Gastroesophageal sphincter (tissue), 4 donors: ENCODE data around the gene TBC1D24. TPM values are rescaled to one million over a fixed set of nuclear protein-coding genes. Genes with fewer than 3 reads are reported as not detected.
A peak's percentile ranks its signal among the peaks of the same experiment; 100 is the strongest.

ENCODE experiments used
- ATAC-seq: fragments of 150-250 bp; one replicate; pipeline ENCODE4 v1.9.1; 2016; ENCODE audit warnings: mild to moderate bottlenecking, moderate library complexity
- H3K27ac ChIP-seq, 4 donors: fragments of 200-600 bp; sonication (generic) in 3 of 4; 1 replicate in 3 of 4; 2 replicates in 1 of 4; pipeline ENCODE4 v1.5.1; 2016 to 2019
- H3K27me3 ChIP-seq: fragments of 200-600 bp; sonication (generic); one replicate; pipeline ENCODE4 v1.5.1; 2019
- H3K36me3 ChIP-seq, 2 donors: fragments of 200-600 bp; sonication (generic); one replicate each; pipeline ENCODE4 v1.5.1; 2019; ENCODE audit warnings: control low read depth in 1 of 2
- H3K4me1 ChIP-seq, 3 donors: fragments of 200-600 bp; sonication (generic); 1 replicate in 2 of 3; 2 replicates in 1 of 3; pipeline ENCODE4 v1.5.1; 2016 to 2019; ENCODE audit warnings: control low read depth in 2 of 3
- H3K4me3 ChIP-seq, 2 donors: fragments of 200-600 bp; sonication (generic); one replicate each; pipeline ENCODE4 v1.5.1; 2019; ENCODE audit warnings: mild to moderate bottlenecking in 1 of 2, moderate library complexity in 1 of 2
- H3K9me3 ChIP-seq, 3 donors: fragments of 200-600 bp; sonication (generic); one replicate each; pipeline ENCODE4 v1.5.1; 2017 to 2019; ENCODE audit warnings: control low read depth in 2 of 3
- CTCF ChIP-seq, 4 experiments: fragments of 200-600 bp in 2 of 4; fragments of 450-650 bp in 2 of 4; sonication (generic) in 1 of 4; IDR thresholded peaks; one replicate each; pipeline ENCODE4 v1.5.1; 2017 to 2019; ENCODE audit warnings: antibody characterized with exemption in 4 of 4, mild to moderate bottlenecking in 2 of 4, moderate library complexity in 2 of 4
- EP300 ChIP-seq: sonication (generic); formaldehyde crosslinking; IDR thresholded peaks from one replicate; pipeline ENCODE4 v1.6.1; 2017; ENCODE audit warnings: antibody characterized with exemption, mild to moderate bottlenecking
- POLR2A ChIP-seq, 2 donors: fragments of 450-650 bp; IDR thresholded peaks; one replicate each; pipeline ENCODE4 v1.6.1; 2017; ENCODE audit warnings: antibody characterized with exemption in 2 of 2, mild to moderate bottlenecking in 2 of 2, moderate library complexity in 1 of 2
- POLR2AphosphoS5 ChIP-seq: sonication (generic); formaldehyde crosslinking; IDR thresholded peaks from one replicate; pipeline ENCODE4 v1.6.1; 2017; ENCODE audit warnings: antibody characterized with exemption
- WGBS, 2 donors: methylation state at CpG; one replicate each; pipeline ENCODE4 v1.1.5; 2018; ENCODE audit warnings: low coverage in 1 of 2; 5-methylcytosine and 5-hydroxymethylcytosine counted together
- total RNA-seq, 4 donors: library from RNA; depleted of rRNA; stranded (reverse); fragments of >200 nt; gene quantifications; one replicate each; pipeline ENCODE4 v1.1.0, GENCODE V29; 2016

The TBC1D24 gene
- total RNA-seq, 4 donors from 2014 or later: 6.2 to 18.4 (median 14.2) TPM

GRCh38 chr16:2507665-2508064 lies 32.7 kb downstream of the TBC1D24 start:
- TF ChIP-seq POLR2A (IDR thresholded peaks at IDR 0.05) (no peak), EP300 (no peak), POLR2AphosphoS5 (no peak), CTCF (IDR thresholded peaks at IDR 0.05) (no peak)
- no peaks in the 10 kb centered on the region for H3K9me3 ChIP-seq
- peak overlapping the region in 3 of 4 donors; percentile 17 to 49 (median 37) for H3K27ac ChIP-seq
- H3K4me3 ChIP-seq: no peak overlapping the region
- peak; percentile 44 for ATAC-seq
- H3K36me3 ChIP-seq: peaks cover 0 to 7% of the 10 kb centered on the region in 2 donors
- peaks cover 0 to 24% (median 6%) of the 10 kb centered on the region in 3 donors for H3K4me1 ChIP-seq
- WGBS, 2 donors: 83 to 92% methylated on average over 3 to 7 of the region's 11 CpGs
- H3K27me3 ChIP-seq: no peaks in the 10 kb centered on the region

GRCh38 chr16:2508722-2509400 lies 33.9 kb downstream of the TBC1D24 start:
- no peaks in the 10 kb centered on the region for H3K27me3 ChIP-seq
- peak overlapping the region in 1 of 4 donors; percentile 24 for H3K27ac ChIP-seq
- H3K36me3 ChIP-seq: peaks cover 0 to 7% of the 10 kb centered on the region in 2 donors
- WGBS, 2 donors: 82% methylated on average over 3 of the region's 18 CpGs; no CpG with 5 or more reads in 1 of the 2 donors
- no peak overlapping the region for H3K4me3 ChIP-seq
- no peak for ATAC-seq
- TF ChIP-seq POLR2AphosphoS5 (no peak), POLR2A (IDR thresholded peaks at IDR 0.05) (no peak), CTCF (IDR thresholded peaks at IDR 0.05) (no peak), EP300 (no peak)
- H3K4me1 ChIP-seq: peaks cover 0 to 27% (median 12%) of the 10 kb centered on the region in 3 donors
- no peaks in the 10 kb centered on the region for H3K9me3 ChIP-seq

- H3K4me3 ChIP-seq: peak overlapping the region in 1 of 2 donors; percentile 26
- H3K9me3 ChIP-seq: no peaks in the 10 kb centered on the region
- TF ChIP-seq CTCF (IDR thresholded peaks at IDR 0.05) (no peak), POLR2AphosphoS5 (peak; percentile 22)
- 17 to 33% methylated on average over 15 to 20 of the region's 24 CpGs for WGBS, 2 donors
- peak overlapping the region in 3 of 4 donors; percentile 7 to 98 (median 35) for H3K27ac ChIP-seq
- H3K4me1 ChIP-seq: peaks cover 0 to 42% (median 27%) of the 10 kb centered on the region in 3 donors
- H3K36me3 ChIP-seq: peaks cover 0 to 7% of the 10 kb centered on the region in 2 donors
- no peaks in the 10 kb centered on the region for H3K27me3 ChIP-seq
- peak; percentile 48 for ATAC-seq
Observed at GRCh38 chr16:2511128-2511800, 36.3 kb downstream of the TBC1D24 start.

- ATAC-seq: no peak
- Histone ChIP-seq H3K9me3 (no peaks in the 10 kb centered on the region), H3K27me3 (no peaks in the 10 kb centered on the region), H3K36me3 (peaks cover 0 to 2% of the 10 kb centered on the region in 2 donors), H3K4me3 (no peak overlapping the region), H3K27ac (peak overlapping the region in 3 of 4 donors; percentile 96 to 98 (median 97)), H3K4me1 (peaks cover 0 to 51% (median 36%) of the 10 kb centered on the region in 3 donors)
- no peak for TF ChIP-seq POLR2A (IDR thresholded peaks at IDR 0.05)
- no peak for TF ChIP-seq POLR2AphosphoS5
- no peak for TF ChIP-seq EP300
- no peak for TF ChIP-seq CTCF (IDR thresholded peaks at IDR 0.05)
- WGBS, 2 donors: 90 to 93% methylated on average over 3 to 7 of the region's 17 CpGs
Observed at GRCh38 chr16:2511996-2512734, 37.2 kb downstream of the TBC1D24 start.
